Liver (tissue), 3 donors: ENCODE results near the gene GRIN2D.

Source experiments
- ATF3 ChIP-seq: IDR thresholded peaks from 2 replicates; pipeline ENCODE4 v1.6.1; 2016; ENCODE audit warnings: antibody characterized with exemption
- CTCF ChIP-seq: fragments of 150-350 bp; IDR thresholded peaks from 2 replicates; pipeline ENCODE4 v1.5.1; 2017; ENCODE audit warnings: improper control_type of control experiment, low read depth, low read length; ENCODE audit not compliant: missing input control
- EGR1 ChIP-seq, 2 donors: IDR thresholded peaks; 2 replicates each; pipeline ENCODE4 v1.6.1; 2016 to 2018; ENCODE audit warnings: antibody characterized with exemption in 2 of 2, low read depth in 2 of 2
- GABPA ChIP-seq, 2 donors: IDR thresholded peaks in 1 of 2; conservative IDR thresholded peaks in 1 of 2; 2 replicates each; pipeline ENCODE4 v1.6.1; 2016; ENCODE audit warnings: antibody characterized with exemption in 2 of 2, mild to moderate bottlenecking in 1 of 2, moderate library complexity in 1 of 2
- HNF4G ChIP-seq: IDR thresholded peaks from 2 replicates; pipeline ENCODE4 v1.6.1; 2016; ENCODE audit warnings: antibody characterized with exemption
- JUND ChIP-seq, 2 donors: IDR thresholded peaks; 2 replicates each; pipeline ENCODE4 v1.6.1; 2016; ENCODE audit warnings: antibody characterized with exemption in 2 of 2
- MAX ChIP-seq: IDR thresholded peaks from 2 replicates; pipeline ENCODE4 v1.6.1; 2016; ENCODE audit warnings: antibody characterized with exemption
- RAD21 ChIP-seq, 2 donors: IDR thresholded peaks; 2 replicates each; pipeline ENCODE4 v1.6.1; 2016; ENCODE audit warnings: antibody characterized with exemption in 2 of 2, mild to moderate bottlenecking in 2 of 2
- REST ChIP-seq: IDR thresholded peaks from 2 replicates; pipeline ENCODE4 v1.6.1; 2016; ENCODE audit warnings: antibody characterized with exemption, mild to moderate bottlenecking
- RXRA ChIP-seq, 2 donors: IDR thresholded peaks; 2 replicates each; pipeline ENCODE4 v1.6.1; 2017 to 2018; ENCODE audit warnings: antibody characterized with exemption in 2 of 2, mild to moderate bottlenecking in 1 of 2
- SP1 ChIP-seq: IDR thresholded peaks from 2 replicates; pipeline ENCODE4 v1.6.1; 2018; ENCODE audit warnings: antibody characterized with exemption, mild to moderate bottlenecking
- TAF1 ChIP-seq: conservative IDR thresholded peaks from 2 replicates; pipeline ENCODE4 v1.6.1; 2016; ENCODE audit warnings: antibody characterized with exemption, mild to moderate bottlenecking
- YY1 ChIP-seq: IDR thresholded peaks from 2 replicates; pipeline ENCODE4 v1.6.1; 2016; ENCODE audit warnings: antibody characterized with exemption, mild to moderate bottlenecking
- ZBTB33 ChIP-seq: IDR thresholded peaks from 2 replicates; pipeline ENCODE4 v1.6.1; 2016; ENCODE audit warnings: antibody characterized with exemption
- donor health status: healthy.
- donor health status: healthy.

GRCh38 chr19:48353677-48354076 is 39.8 kb upstream of the GRIN2D start:
- no peak for TF ChIP-seq CTCF
- no peak for TF ChIP-seq HNF4G
- TF ChIP-seq TAF1: no peak
- TF ChIP-seq RXRA (IDR thresholded peaks at IDR 0.05): no peak
- no peak for TF ChIP-seq REST
- TF ChIP-seq GABPA (IDR thresholded peaks at IDR 0.05 in 1 of 2, conservative IDR thresholded peaks at IDR 0.05 in 1 of 2): no peak
- TF ChIP-seq SP1: no peak
- no peak for TF ChIP-seq RAD21 (IDR thresholded peaks at IDR 0.05)
- no peak for TF ChIP-seq MAX
- TF ChIP-seq YY1: no peak
- TF ChIP-seq ATF3: no peak
- no peak for TF ChIP-seq EGR1 (IDR thresholded peaks at IDR 0.05; ENCODE audit: low read depth in 2 of 2)
- TF ChIP-seq ZBTB33: no peak
- TF ChIP-seq JUND (IDR thresholded peaks at IDR 0.05): no peak
